Stimulated activated naive CD8-positive, alpha-beta T cell treated with anti-CD3 and anti-CD28 coated beads, Interleukin-15, Interleukin-2, amounts not matched to agents 100 ng/mL and 50 ng/mL, for 24 hours (primary cell): ENCODE data around the gene CRTC3.

Source experiments
- H3K27ac Mint-ChIP-seq: one replicate; pipeline ENCODE4 v1.8.0; 2021; ENCODE audit warnings: mild to moderate bottlenecking, mixed read lengths
- H3K27me3 Mint-ChIP-seq: one replicate; pipeline ENCODE4 v1.8.0; 2021; ENCODE audit warnings: mixed read lengths
- H3K36me3 Mint-ChIP-seq: one replicate; pipeline ENCODE4 v1.8.0; 2021; ENCODE audit warnings: low read depth, mixed read lengths
- H3K4me1 Mint-ChIP-seq: one replicate; pipeline ENCODE4 v1.8.0; 2021; ENCODE audit warnings: low read depth, mixed read lengths
- H3K4me3 Mint-ChIP-seq: one replicate; pipeline ENCODE4 v1.8.0; 2021; ENCODE audit warnings: mild to moderate bottlenecking, mixed read lengths
- H3K9me3 Mint-ChIP-seq: one replicate; pipeline ENCODE4 v1.8.0; 2021; ENCODE audit warnings: mixed read lengths

The CRTC3 gene

GRCh38 chr15:90529371-90530249 is at the start of gene CRTC3:
Gene CRTC3 (plus strand): TSS chr15:90529923. CDS start chr15:90530072, 149 bp downstream.
- no peaks in the 10 kb centered on the region for H3K36me3 Mint-ChIP-seq
- H3K27me3 Mint-ChIP-seq, result no peaks in the 10 kb centered on the region
- H3K4me1 Mint-ChIP-seq, result peaks cover 42% of the 10 kb centered on the region
- no peaks in the 10 kb centered on the region for H3K9me3 Mint-ChIP-seq
- peak within 1 kb of the TSS; percentile 97 for H3K4me3 Mint-ChIP-seq
- H3K27ac Mint-ChIP-seq, result peak within 1 kb of the TSS; percentile 92

- no peaks in the 10 kb centered on the region for H3K9me3 Mint-ChIP-seq
- H3K27ac Mint-ChIP-seq, result peak overlapping the region; percentile 21
- H3K36me3 Mint-ChIP-seq, result peaks cover 78% of the 10 kb centered on the region
- no peaks in the 10 kb centered on the region for H3K27me3 Mint-ChIP-seq
- H3K4me3 Mint-ChIP-seq, result no peak overlapping the region
- peaks cover 37% of the 10 kb centered on the region for H3K4me1 Mint-ChIP-seq
Observed at GRCh38 chr15:90481023-90481422, 48.7 kb upstream of the CRTC3 start.

GRCh38 chr15:90482124-90483011 is 47.4 kb upstream of the CRTC3 start:
- Mint-ChIP-seq H3K36me3 (peaks cover 79% of the 10 kb centered on the region), H3K4me1 (peaks cover 37% of the 10 kb centered on the region), H3K9me3 (no peaks in the 10 kb centered on the region), H3K27me3 (no peaks in the 10 kb centered on the region), H3K27ac (no peak overlapping the region), H3K4me3 (no peak overlapping the region)

GRCh38 chr15:90483012-90483307 is 46.8 kb upstream of the CRTC3 start:
- Mint-ChIP-seq H3K27me3 (no peaks in the 10 kb centered on the region), H3K4me3 (no peak overlapping the region), H3K4me1 (peaks cover 37% of the 10 kb centered on the region), H3K9me3 (no peaks in the 10 kb centered on the region), H3K27ac (no peak overlapping the region), H3K36me3 (peaks cover 77% of the 10 kb centered on the region)

GRCh38 chr15:90483637-90484036 is 46.1 kb upstream of the CRTC3 start:
- H3K36me3 Mint-ChIP-seq, result peaks cover 74% of the 10 kb centered on the region
- H3K27ac Mint-ChIP-seq, result no peak overlapping the region

GRCh38 chr15:90487186-90487585 is 42.5 kb upstream of the CRTC3 start:
- no peak overlapping the region for H3K4me3 Mint-ChIP-seq
- no peaks in the 10 kb centered on the region for H3K9me3 Mint-ChIP-seq
- H3K36me3 Mint-ChIP-seq, result peaks cover 83% of the 10 kb centered on the region
- H3K27me3 Mint-ChIP-seq, result no peaks in the 10 kb centered on the region
- no peak overlapping the region for H3K27ac Mint-ChIP-seq
- H3K4me1 Mint-ChIP-seq, result no peaks in the 10 kb centered on the region

More at GRCh38 chr15:90483637-90484036, 46.1 kb upstream of the CRTC3 start:
- peaks cover 30% of the 10 kb centered on the region for H3K4me1 Mint-ChIP-seq
- H3K4me3 Mint-ChIP-seq, result no peak overlapping the region
- no peaks in the 10 kb centered on the region for H3K9me3 Mint-ChIP-seq
- no peaks in the 10 kb centered on the region for H3K27me3 Mint-ChIP-seq

- Mint-ChIP-seq H3K27ac (no peak overlapping the region), H3K4me1 (peaks cover 13% of the 10 kb centered on the region), H3K36me3 (peaks cover 85% of the 10 kb centered on the region), H3K27me3 (no peaks in the 10 kb centered on the region), H3K9me3 (no peaks in the 10 kb centered on the region), H3K4me3 (no peak overlapping the region)
Observed at GRCh38 chr15:90489514-90489913, 40.2 kb upstream of the CRTC3 start.

GRCh38 chr15:90489944-90490343 is 39.8 kb upstream of the CRTC3 start:
- H3K27ac Mint-ChIP-seq, result peak overlapping the region; percentile 12
- H3K9me3 Mint-ChIP-seq, result no peaks in the 10 kb centered on the region
- H3K36me3 Mint-ChIP-seq, result peaks cover 84% of the 10 kb centered on the region
- H3K27me3 Mint-ChIP-seq, result no peaks in the 10 kb centered on the region
- peaks cover 13% of the 10 kb centered on the region for H3K4me1 Mint-ChIP-seq
- H3K4me3 Mint-ChIP-seq, result no peak overlapping the region

- H3K4me1 Mint-ChIP-seq, result peaks cover 13% of the 10 kb centered on the region
- H3K27ac Mint-ChIP-seq, result peak overlapping the region; percentile 47
- peaks cover 76% of the 10 kb centered on the region for H3K36me3 Mint-ChIP-seq
- H3K9me3 Mint-ChIP-seq, result no peaks in the 10 kb centered on the region
- H3K27me3 Mint-ChIP-seq, result no peaks in the 10 kb centered on the region
- no peak overlapping the region for H3K4me3 Mint-ChIP-seq
Observed at GRCh38 chr15:90493647-90494046, 36.1 kb upstream of the CRTC3 start.

GRCh38 chr15:90495067-90495466 is 34.7 kb upstream of the CRTC3 start:
- Mint-ChIP-seq H3K36me3 (peaks cover 75% of the 10 kb centered on the region), H3K27me3 (no peaks in the 10 kb centered on the region), H3K27ac (no peak overlapping the region), H3K4me1 (peaks cover 13% of the 10 kb centered on the region), H3K4me3 (no peak overlapping the region), H3K9me3 (no peaks in the 10 kb centered on the region)

- Mint-ChIP-seq H3K27me3 (no peaks in the 10 kb centered on the region), H3K9me3 (no peaks in the 10 kb centered on the region), H3K4me1 (peaks cover 13% of the 10 kb centered on the region), H3K4me3 (no peak overlapping the region), H3K36me3 (peaks cover 78% of the 10 kb centered on the region), H3K27ac (no peak overlapping the region)
Observed at GRCh38 chr15:90496791-90497190, 32.9 kb upstream of the CRTC3 start.

- Mint-ChIP-seq H3K27me3 (no peaks in the 10 kb centered on the region), H3K4me1 (peaks cover 13% of the 10 kb centered on the region), H3K36me3 (peaks cover 76% of the 10 kb centered on the region), H3K9me3 (no peaks in the 10 kb centered on the region), H3K27ac (no peak overlapping the region), H3K4me3 (no peak overlapping the region)
Observed at GRCh38 chr15:90497376-90497775, 32.3 kb upstream of the CRTC3 start.

GRCh38 chr15:90497912-90498311 is 31.8 kb upstream of the CRTC3 start:
- Mint-ChIP-seq H3K4me1 (peaks cover 9% of the 10 kb centered on the region), H3K4me3 (no peak overlapping the region), H3K9me3 (no peaks in the 10 kb centered on the region), H3K27ac (no peak overlapping the region), H3K36me3 (peaks cover 73% of the 10 kb centered on the region), H3K27me3 (no peaks in the 10 kb centered on the region)

- H3K27ac Mint-ChIP-seq, result no peak overlapping the region
Observed at GRCh38 chr15:90500171-90500570, 29.6 kb upstream of the CRTC3 start.

GRCh38 chr15:90501898-90502297 is 27.8 kb upstream of the CRTC3 start:
- H3K9me3 Mint-ChIP-seq, result no peaks in the 10 kb centered on the region
- no peaks in the 10 kb centered on the region for H3K4me1 Mint-ChIP-seq
- no peak overlapping the region for H3K4me3 Mint-ChIP-seq
- no peaks in the 10 kb centered on the region for H3K27me3 Mint-ChIP-seq
- peaks cover 44% of the 10 kb centered on the region for H3K36me3 Mint-ChIP-seq
- peak overlapping the region; percentile 19 for H3K27ac Mint-ChIP-seq

More at GRCh38 chr15:90500171-90500570, 29.6 kb upstream of the CRTC3 start:
- Mint-ChIP-seq H3K36me3 (peaks cover 55% of the 10 kb centered on the region), H3K27me3 (no peaks in the 10 kb centered on the region), H3K9me3 (no peaks in the 10 kb centered on the region), H3K4me3 (no peak overlapping the region), H3K4me1 (no peaks in the 10 kb centered on the region)
